Stimulated activated CD4-positive, alpha-beta T cell treated with anti-CD3 and anti-CD28 coated beads, Interleukin-12 subunit alpha, Interleukin-12 subunit beta, amount 100 ng/mL, for 24 hours (primary cell): ENCODE data around the gene DNAJB6.

ENCODE experiments used
- DNase-seq, 2 experiments: peaks; one replicate each; pipeline ENCODE4 v3.0.0-alpha.2; 2020; ENCODE audit warnings: low read depth in 2 of 2

The DNAJB6 gene

GRCh38 chr7:157395206-157395605, 58.4 kb downstream of the DNAJB6 start:
- DNase-seq: no peak

- DNase-seq: no peak
These were observed 59.7 kb downstream of the DNAJB6 start for GRCh38 chr7:157396316-157397035.

DNA sequence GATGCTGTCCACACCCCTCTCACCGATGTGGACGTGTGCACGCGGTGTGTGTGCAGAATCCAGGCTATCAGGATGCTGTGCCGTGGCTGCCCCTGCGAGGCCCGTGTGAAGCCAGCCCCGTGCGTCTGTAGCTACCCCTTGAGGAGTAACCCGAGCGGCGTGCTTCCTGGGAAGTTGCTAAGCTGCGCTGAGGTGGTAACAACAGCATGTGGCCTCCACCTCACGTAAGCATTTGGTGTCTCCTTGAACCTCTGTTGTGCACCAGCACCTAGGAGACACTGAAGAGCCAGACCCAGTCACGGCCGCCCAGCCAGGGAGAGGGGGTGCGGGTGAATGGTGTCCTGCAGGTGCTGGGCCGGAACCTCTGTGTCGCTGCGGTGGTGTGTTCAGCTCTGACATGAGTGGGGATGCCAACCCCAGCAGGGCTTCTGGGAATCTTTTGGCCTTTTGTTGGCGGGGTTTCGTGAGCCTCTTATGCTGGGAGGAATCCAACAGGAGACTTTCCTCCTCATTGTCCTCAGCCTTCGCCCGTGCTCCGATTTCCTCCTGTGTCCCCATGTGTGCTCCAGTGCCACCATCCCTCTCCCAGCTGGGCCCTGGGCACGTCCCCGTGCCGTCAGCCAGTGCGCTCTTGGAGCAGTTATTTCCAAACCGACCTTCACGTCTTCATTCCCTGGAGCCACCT, 60.4 kb downstream of the DNAJB6 start:
- no peak for DNase-seq

- DNase-seq: no peak
These were observed 61.2 kb downstream of the DNAJB6 start for GRCh38 chr7:157397731-157398691.

- DNase-seq: no peak
These were observed 62.4 kb downstream of the DNAJB6 start for GRCh38 chr7:157399086-157399687.

DNA sequence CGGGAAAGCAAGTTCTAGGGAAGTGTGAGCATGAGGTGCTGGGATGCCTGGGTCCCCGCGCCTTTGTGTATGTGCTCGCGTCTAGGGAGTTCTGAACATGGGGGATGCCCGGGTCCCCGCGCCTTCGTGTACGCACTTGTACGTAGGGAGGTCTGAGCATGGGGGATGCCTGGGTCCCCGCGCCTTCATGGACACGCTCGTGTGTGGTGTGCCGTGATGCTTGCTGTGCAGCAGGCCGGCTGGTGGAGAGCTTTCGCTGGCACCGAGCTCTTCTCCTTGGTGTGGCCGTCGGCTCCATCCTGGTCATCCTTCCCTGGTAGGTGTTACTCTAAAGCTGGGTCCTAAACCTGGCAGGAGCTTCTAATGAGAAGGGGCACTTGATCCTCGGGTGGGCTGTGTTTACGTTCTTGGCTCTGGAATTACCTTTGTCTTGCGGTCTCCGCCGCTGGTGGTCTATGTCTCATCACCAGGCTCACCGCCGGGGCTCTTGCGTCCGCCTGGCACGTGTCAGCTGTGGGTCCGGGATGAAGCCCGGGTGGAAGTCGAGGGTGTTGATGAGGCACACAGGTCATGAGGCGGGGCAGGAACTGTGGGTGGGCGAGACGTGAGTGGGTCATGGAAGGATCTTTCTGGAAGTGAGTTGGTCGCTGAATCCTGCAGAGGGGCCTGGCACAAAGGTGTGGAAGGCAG, 63.5 kb downstream of the DNAJB6 start:
- no peak for DNase-seq

GRCh38 chr7:157401567-157402387, 65.0 kb downstream of the DNAJB6 start:
- no peak for DNase-seq

GRCh38 chr7:157402388-157402703, 65.5 kb downstream of the DNAJB6 start:
- no peak for DNase-seq

GRCh38 chr7:157402911-157403534, 66.2 kb downstream of the DNAJB6 start:
- DNase-seq: no peak

- DNase-seq: no peak
These were observed 67.0 kb downstream of the DNAJB6 start for GRCh38 chr7:157403646-157404401.

GRCh38 chr7:157404845-157405481, 68.2 kb downstream of the DNAJB6 start:
- DNase-seq: peak in 1 of 2 experiments; percentile 36

- no peak for DNase-seq
These were observed 68.7 kb downstream of the DNAJB6 start for GRCh38 chr7:157405501-157405900.

- DNase-seq: no peak
These were observed 69.4 kb downstream of the DNAJB6 start for GRCh38 chr7:157405914-157406810.

DNA sequence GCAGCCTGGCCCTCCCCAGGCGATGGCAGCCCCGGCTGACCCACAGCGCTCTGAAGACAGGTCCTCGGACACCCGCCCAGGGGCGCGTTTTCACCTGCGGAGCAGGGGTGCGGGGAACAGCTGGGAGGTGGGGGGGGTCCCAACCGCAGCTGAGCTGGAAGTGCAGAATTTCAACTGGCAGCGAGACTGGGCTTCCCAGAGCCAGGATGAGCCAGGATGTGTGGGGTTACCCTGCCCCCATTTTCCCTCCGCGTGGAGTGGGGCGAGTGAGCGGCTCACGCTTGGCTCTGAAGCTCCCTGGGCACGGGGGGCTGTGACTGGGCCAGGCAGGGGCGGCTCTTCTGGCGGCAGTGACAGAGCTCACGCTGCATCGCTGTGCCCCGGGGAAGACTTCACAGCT, 70.2 kb downstream of the DNAJB6 start:
- no peak for DNase-seq

- DNase-seq: no peak
These were observed 70.9 kb downstream of the DNAJB6 start for GRCh38 chr7:157407512-157408257.

- DNase-seq: no peak
These were observed 71.7 kb downstream of the DNAJB6 start for GRCh38 chr7:157408258-157409101.
